Thyroid gland (tissue), 4 donors: ENCODE data around the gene ADGRB3. TPM values are rescaled to one million over a fixed set of nuclear protein-coding genes. Genes with fewer than 3 reads are reported as not detected.

Source experiments
- DNase-seq, 2 donors: peaks; one replicate each; pipeline ENCODE4 v3.0.0-alpha.2; 2019
- H3K27ac ChIP-seq, 3 donors: fragments of 200-600 bp; sonication (generic); 1 replicate in 2 of 3; 2 replicates in 1 of 3; pipeline ENCODE4 v1.5.1; 2016 to 2019; ENCODE audit warnings: mild to moderate bottlenecking in 1 of 3, moderate library complexity in 1 of 3
- H3K27me3 ChIP-seq: fragments of 200-600 bp; sonication (generic); one replicate; pipeline ENCODE4 v1.5.1; 2019
- H3K36me3 ChIP-seq, 2 donors: fragments of 200-600 bp; sonication (generic); one replicate each; pipeline ENCODE4 v1.5.1; 2016 to 2019
- H3K4me1 ChIP-seq, 2 donors: fragments of 200-600 bp; sonication (generic); one replicate each; pipeline ENCODE4 v1.5.1; 2017 to 2019
- H3K4me3 ChIP-seq, 3 donors: fragments of 200-600 bp; sonication (generic); replicated peaks in 1 of 3; 1 replicate in 2 of 3; 2 replicates in 1 of 3; pipeline ENCODE4 v1.5.1; 2016; ENCODE audit warnings: mild to moderate bottlenecking in 1 of 3
- H3K9me3 ChIP-seq: fragments of 200-600 bp; sonication (generic); one replicate; pipeline ENCODE4 v1.5.1; 2017
- CTCF ChIP-seq, 6 experiments: fragments of 200-600 bp in 3 of 6; fragments of 450-650 bp in 3 of 6; sonication (generic) in 3 of 6; IDR thresholded peaks; one replicate each; pipeline ENCODE4 v1.5.1; 2016 to 2019; ENCODE audit warnings: antibody characterized with exemption in 6 of 6, mild to moderate bottlenecking in 2 of 6, inconsistent platforms in 1 of 6, moderate library complexity in 1 of 6
- POLR2A ChIP-seq, 2 donors: fragments of 450-650 bp; IDR thresholded peaks; one replicate each; pipeline ENCODE4 v1.6.1; 2017; ENCODE audit warnings: antibody characterized with exemption in 2 of 2, mild to moderate bottlenecking in 2 of 2, moderate library complexity in 1 of 2
- WGBS, 2 donors: methylation state at CpG; one replicate each; pipeline ENCODE4 v1.1.5; 2017; 5-methylcytosine and 5-hydroxymethylcytosine counted together
- intact Hi-C: fragments of 100-400 bp; cut with DNase I; formaldehyde crosslinking; loops from one replicate; pipeline ENCODE4 v1.15.1; 2023
- total RNA-seq, 4 donors: library from RNA; depleted of rRNA; stranded (reverse); fragments of >200 nt; gene quantifications; one replicate each; pipeline ENCODE4 v1.2.3, GENCODE V29; 2016

ADGRB3 gene
- total RNA-seq, 4 donors from 2014 or later, result 0.45 to 3.0 (median 1.4) TPM

- Histone ChIP-seq H3K27me3 (no peaks in the 10 kb centered on the region), H3K36me3 (no peaks in the 10 kb centered on the region), H3K4me1 (no peaks in the 10 kb centered on the region), H3K27ac (no peak overlapping the region), H3K9me3 (no peaks in the 10 kb centered on the region), H3K4me3 (no peak overlapping the region)
- intact Hi-C loops, result no loop called here
- TF ChIP-seq CTCF (IDR thresholded peaks at IDR 0.05) (no peak), POLR2A (IDR thresholded peaks at IDR 0.05) (no peak)
- DNase-seq, result no peak
- 94 to 95% methylated on average over 2 of the region's 2 CpGs for WGBS, 2 donors
Measured at GRCh38 chr6:68709091-68709490, 74.0 kb downstream of the ADGRB3 start.

GRCh38 chr6:68709882-68710281 lies 74.8 kb downstream of the ADGRB3 start:
- DNase-seq, result no peak
- intact Hi-C loops, result no loop called here
- no peaks in the 10 kb centered on the region for H3K36me3 ChIP-seq
- H3K4me1 ChIP-seq, result no peaks in the 10 kb centered on the region
- no peak overlapping the region for H3K27ac ChIP-seq
- H3K4me3 ChIP-seq, result no peak overlapping the region
- no peaks in the 10 kb centered on the region for H3K9me3 ChIP-seq
- H3K27me3 ChIP-seq, result no peaks in the 10 kb centered on the region
- TF ChIP-seq POLR2A (IDR thresholded peaks at IDR 0.05) (no peak), CTCF (IDR thresholded peaks at IDR 0.05) (no peak)

- Histone ChIP-seq H3K4me1 (no peaks in the 10 kb centered on the region), H3K4me3 (no peak overlapping the region), H3K36me3 (no peaks in the 10 kb centered on the region), H3K27ac (no peak overlapping the region), H3K27me3 (no peaks in the 10 kb centered on the region), H3K9me3 (no peaks in the 10 kb centered on the region)
- TF ChIP-seq POLR2A (IDR thresholded peaks at IDR 0.05) (no peak), CTCF (IDR thresholded peaks at IDR 0.05) (no peak)
- WGBS, 2 donors, result 87 to 90% methylated on average over 3 of the region's 3 CpGs
- intact Hi-C loops, result no loop called here
- no peak for DNase-seq
Measured at GRCh38 chr6:68710496-68710895, 75.4 kb downstream of the ADGRB3 start.

GRCh38 chr6:68710916-68711315 lies 75.8 kb downstream of the ADGRB3 start:
- H3K36me3 ChIP-seq, result no peaks in the 10 kb centered on the region
- WGBS, 2 donors, result 73 to 81% methylated on average over 3 of the region's 3 CpGs
- no peak for TF ChIP-seq CTCF (IDR thresholded peaks at IDR 0.05)
- no peak for TF ChIP-seq POLR2A (IDR thresholded peaks at IDR 0.05)
- H3K27ac ChIP-seq, result no peak overlapping the region
- H3K9me3 ChIP-seq, result no peaks in the 10 kb centered on the region
- H3K27me3 ChIP-seq, result no peaks in the 10 kb centered on the region
- DNase-seq, result no peak
- no peaks in the 10 kb centered on the region for H3K4me1 ChIP-seq
- H3K4me3 ChIP-seq, result no peak overlapping the region
- intact Hi-C loops, result no loop called here

- Histone ChIP-seq H3K4me3 (no peak overlapping the region), H3K36me3 (no peaks in the 10 kb centered on the region), H3K27me3 (no peaks in the 10 kb centered on the region), H3K4me1 (no peaks in the 10 kb centered on the region), H3K9me3 (no peaks in the 10 kb centered on the region), H3K27ac (no peak overlapping the region)
- DNase-seq, result no peak
- intact Hi-C loops, result no loop called here
- no peak for TF ChIP-seq CTCF (IDR thresholded peaks at IDR 0.05)
- no peak for TF ChIP-seq POLR2A (IDR thresholded peaks at IDR 0.05)
- WGBS, 2 donors, result 48 to 50% methylated on average over 2 of the region's 2 CpGs
Measured at GRCh38 chr6:68711386-68712000, 76.4 kb downstream of the ADGRB3 start.
